GM08714 (cell line): ENCODE data around the gene NIPAL1.

Experiments
- H3K4me3 ChIP-seq: fragments of 200-500 bp; sonication (Bioruptor generic); 2 replicates; pipeline ENCODE4 v1.5.1; 2014; ENCODE audit warnings: mild to moderate bottlenecking, low read length, inconsistent platforms
- ZNF274 ChIP-seq: IDR thresholded peaks from 2 replicates; pipeline ENCODE4 v1.6.1; 2012; ENCODE audit warnings: mild to moderate bottlenecking, low read depth, low read length

The NIPAL1 gene

DNA sequence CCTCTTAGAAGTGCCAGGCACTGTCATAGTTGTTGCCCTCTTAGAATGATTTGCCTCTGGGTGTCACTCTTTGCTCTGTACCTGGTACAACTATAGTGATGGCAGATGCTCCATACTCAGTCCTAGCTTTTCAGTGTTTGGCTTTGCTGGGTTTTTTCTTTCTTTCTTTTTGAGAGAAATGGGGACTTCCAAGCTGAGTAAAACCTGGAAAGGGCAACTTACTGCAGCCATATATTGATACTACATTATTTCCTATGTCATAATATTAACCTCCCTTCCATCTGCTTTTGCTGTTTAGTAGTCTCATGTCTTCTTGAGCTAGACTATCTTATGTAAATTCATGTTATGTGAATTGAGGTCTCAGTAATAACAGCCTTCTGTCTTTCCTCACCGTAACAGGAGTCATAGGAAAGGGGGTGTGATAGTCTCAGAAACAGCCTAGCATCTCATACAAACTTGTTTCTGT lies 49.0 kb downstream of the NIPAL1 start:
- no peak for TF ChIP-seq ZNF274
- H3K4me3 ChIP-seq = no peak overlapping the region

GRCh38 chr4:48067536-48067935 lies 51.0 kb downstream of the NIPAL1 start:
- TF ChIP-seq ZNF274 = no peak
- no peak overlapping the region for H3K4me3 ChIP-seq

DNA sequence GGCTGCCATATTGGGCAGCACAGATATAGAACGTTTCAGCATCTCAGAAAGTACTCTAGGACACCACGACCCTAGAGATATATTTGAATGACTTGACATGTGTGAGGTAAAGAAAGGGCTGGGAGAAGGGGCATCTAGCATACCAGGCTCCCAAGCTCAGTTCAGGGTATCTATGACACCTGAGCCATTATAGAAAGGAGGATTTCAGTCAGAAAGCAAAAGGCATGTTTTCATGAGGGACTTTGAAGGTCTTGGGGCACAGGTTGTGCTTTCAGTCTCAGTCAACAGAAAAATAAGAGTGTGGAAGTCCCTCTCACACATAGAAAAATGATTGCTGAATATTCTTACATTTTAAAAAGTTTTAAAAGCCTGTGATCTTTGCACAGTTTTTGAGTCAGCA lies 51.6 kb downstream of the NIPAL1 start:
- TF ChIP-seq ZNF274 = no peak
- no peak overlapping the region for H3K4me3 ChIP-seq

DNA sequence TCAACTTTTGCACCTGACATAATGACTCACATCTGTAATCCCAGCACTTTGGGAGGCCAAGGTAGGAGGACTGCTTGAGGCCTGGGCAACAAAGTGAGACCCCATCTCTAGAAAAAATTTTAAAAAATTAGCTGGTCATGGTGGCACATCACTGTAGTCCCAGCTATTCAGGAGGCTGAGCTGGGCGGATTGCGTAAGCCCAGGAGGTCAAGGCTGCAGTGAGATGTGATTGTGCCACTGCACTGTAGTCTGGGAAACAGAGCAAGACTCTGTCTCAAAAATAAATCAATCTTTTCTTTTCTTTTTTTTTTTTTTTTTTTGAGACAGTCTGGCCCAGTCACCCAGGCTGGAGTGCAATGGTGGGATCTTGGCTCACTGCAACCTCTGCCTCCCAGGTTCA lies 52.5 kb downstream of the NIPAL1 start:
- no peak overlapping the region for H3K4me3 ChIP-seq
- no peak for TF ChIP-seq ZNF274

- no peak for TF ChIP-seq ZNF274
- H3K4me3 ChIP-seq = no peak overlapping the region
Observed at GRCh38 chr4:48071191-48071590, 54.6 kb downstream of the NIPAL1 start.

DNA sequence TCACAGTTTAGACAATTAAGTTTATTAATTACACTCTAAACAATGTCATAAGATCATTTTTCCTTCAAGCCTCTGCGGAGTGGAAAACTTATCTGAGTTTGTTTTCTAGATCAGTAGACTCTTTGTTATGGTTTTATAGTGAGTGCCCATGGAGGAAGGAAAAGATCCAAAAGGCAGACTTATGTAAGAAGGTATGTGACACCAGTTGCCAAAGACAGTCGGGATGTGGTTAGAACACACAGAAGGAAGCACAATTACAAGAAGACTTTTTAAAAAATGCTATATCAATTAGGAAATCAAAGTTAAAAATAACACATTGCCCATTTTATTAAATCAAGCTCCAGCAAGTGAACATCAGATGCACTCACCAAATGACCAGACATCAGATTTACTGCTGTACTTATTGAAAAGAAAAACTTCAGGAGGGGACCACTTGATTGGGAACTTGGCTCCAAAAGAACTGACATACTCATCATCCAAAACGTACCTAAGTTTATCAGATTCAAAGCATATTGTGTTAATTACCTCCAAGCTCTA lies 57.1 kb downstream of the NIPAL1 start:
- TF ChIP-seq ZNF274 = no peak
- H3K4me3 ChIP-seq = no peak overlapping the region

DNA sequence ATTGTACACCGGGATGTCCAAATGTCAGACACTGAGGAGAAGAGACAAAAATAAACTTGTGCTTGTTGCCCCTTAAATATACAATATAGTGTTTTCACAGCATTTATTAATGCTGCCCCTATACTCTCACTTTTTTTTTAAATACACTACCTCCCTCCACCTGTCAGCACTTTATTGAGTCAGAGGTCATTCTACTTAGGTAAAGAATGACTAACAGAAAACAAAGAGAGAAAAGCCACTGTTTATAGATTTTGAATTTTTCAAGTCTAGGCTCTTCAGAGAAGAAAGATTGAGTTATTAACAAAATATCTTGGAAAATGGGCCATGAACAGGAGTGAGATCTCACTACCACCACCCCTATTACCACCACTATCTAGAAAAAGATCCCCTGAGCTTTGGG lies 58.1 kb downstream of the NIPAL1 start:
- TF ChIP-seq ZNF274 = no peak
- H3K4me3 ChIP-seq = no peak overlapping the region

GRCh38 chr4:48078425-48078824 lies 61.9 kb downstream of the NIPAL1 start:
- H3K4me3 ChIP-seq = no peak overlapping the region
- TF ChIP-seq ZNF274 = no peak

- no peak overlapping the region for H3K4me3 ChIP-seq
- TF ChIP-seq ZNF274 = no peak
Observed at GRCh38 chr4:48078862-48079655, 62.5 kb downstream of the NIPAL1 start.

GRCh38 chr4:48079972-48080391 lies 63.4 kb downstream of the NIPAL1 start:
- TF ChIP-seq ZNF274 = no peak
- no peak overlapping the region for H3K4me3 ChIP-seq

DNA sequence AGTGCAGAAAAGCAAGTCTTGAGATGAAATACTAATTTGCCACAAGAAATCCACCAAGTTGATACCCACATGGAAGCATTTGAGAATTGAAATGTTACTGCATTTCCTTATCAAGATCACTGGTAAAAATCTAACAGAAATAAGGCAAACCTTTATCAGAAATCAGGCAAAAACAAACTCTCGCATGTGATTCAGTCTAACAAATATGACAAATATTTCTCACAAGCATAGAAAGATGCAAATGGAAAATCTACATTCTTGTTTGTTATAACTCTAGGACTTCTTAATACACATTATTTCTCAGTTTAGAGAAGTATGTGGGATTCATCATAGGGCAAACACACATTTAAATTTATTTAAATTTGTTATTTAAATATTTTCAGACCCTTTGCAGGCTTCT lies 64.6 kb downstream of the NIPAL1 start:
- TF ChIP-seq ZNF274 = no peak

GRCh38 chr4:48082956-48083355 lies 66.4 kb downstream of the NIPAL1 start:
- TF ChIP-seq ZNF274 = no peak
- H3K4me3 ChIP-seq = no peak overlapping the region

More for the DNA sequence above, 64.6 kb downstream of the NIPAL1 start:
- no peak overlapping the region for H3K4me3 ChIP-seq

DNA sequence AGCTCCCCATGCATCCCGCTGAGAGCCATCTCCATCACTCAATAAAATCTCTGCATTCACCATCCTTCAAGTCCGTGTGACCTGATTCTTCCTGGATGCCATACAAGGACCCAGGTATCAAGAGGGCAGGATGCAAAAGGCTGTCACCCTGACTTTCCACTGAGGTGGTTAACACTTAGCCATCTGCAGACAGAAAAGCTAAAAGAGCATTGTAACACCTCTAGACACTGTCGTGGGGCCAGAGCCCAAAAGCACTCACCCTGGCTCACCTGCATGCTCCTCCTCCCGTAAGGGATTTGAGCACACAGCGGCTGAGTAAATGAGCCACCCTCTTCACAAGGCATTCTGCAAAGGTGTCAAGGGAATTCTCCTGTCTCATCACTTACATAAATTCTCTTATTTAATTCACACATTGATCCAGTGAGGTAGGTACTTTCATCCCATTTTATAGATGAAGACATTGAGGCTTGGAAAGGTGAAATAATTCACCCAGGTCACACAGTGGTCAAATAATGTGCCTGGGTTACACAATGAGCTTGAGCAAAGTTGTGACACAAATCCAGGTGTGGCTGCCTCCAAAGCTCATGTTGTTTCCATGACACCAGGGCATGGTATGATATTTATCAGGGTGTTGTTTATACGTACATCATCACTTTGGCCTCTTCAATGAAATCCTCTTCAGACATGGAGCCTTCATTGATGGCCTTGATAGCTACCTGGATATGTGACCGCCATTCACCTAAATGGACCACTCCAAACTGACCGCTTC lies 69.4 kb downstream of the NIPAL1 start:
- no peak for TF ChIP-seq ZNF274

More for the DNA sequence above, 69.4 kb downstream of the NIPAL1 start:
- H3K4me3 ChIP-seq = no peak overlapping the region
